ENCODE data around the gene SKIC2.
A peak's percentile ranks its signal among the peaks of the same experiment; 100 is the strongest.
"Not testable (repeated sequence)": the region's sequence is repeated elsewhere in the genome, so short reads cannot be mapped to it uniquely, and the experiment has no call there.

Gene SKIC2

GRCh38 chr6:31920811-31921210, 38.2 kb upstream of the SKIC2 start:
- no peak for TF ChIP-seq CTCF (IDR thresholded peaks at IDR 0.05; ENCODE audit: low read depth, low read length)
- no peak for DNase-seq (ENCODE audit: extremely low read depth, low read depth)

- TF ChIP-seq CTCF (IDR thresholded peaks at IDR 0.05; ENCODE audit: low read depth, low read length) = peak; percentile 4
- no peak for DNase-seq (ENCODE audit: extremely low read depth, low read depth)
These were observed 36.0 kb upstream of the SKIC2 start for GRCh38 chr6:31922942-31923341.

DNA sequence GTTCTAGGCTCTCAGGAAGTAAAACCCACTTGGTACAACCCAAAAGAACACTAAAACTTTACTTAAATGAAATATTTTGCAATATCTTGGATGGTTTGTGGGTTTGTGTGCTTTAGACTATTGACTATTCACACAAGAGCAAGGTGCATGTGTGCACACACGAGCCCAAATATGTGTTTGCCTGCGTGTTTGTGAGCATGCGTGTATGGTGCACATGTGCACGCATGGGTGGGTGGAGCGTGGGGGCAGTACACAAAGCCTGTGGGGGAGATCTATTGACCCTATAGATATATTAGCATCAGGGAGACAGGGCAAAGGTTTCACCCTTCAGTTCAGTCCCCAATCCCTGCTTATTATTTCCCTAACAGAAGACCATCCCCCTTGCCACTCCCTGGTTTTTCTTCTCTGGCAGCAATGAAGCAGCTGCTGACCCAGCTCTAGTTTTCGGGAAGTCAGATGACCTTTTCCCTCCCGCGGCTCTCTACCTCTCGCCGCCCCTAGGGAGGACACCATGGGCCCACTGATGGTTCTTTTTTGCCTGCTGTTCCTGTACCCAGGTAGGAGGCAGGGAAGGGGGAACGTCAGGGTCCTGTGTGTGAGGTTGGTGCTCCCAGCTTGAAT, 31.6 kb upstream of the SKIC2 start, which contains the start of gene C2:
TSS of gene C2 (plus strand) at position 476 of the 621 bp plus-strand sequence. CDS start at position 512, 36 bp downstream.
- DNase-seq (ENCODE audit: extremely low read depth, low read depth) = no peak
- TF ChIP-seq CTCF (IDR thresholded peaks at IDR 0.05; ENCODE audit: low read depth, low read length) = no peak

- DNase-seq (ENCODE audit: extremely low read depth, low read depth) = no peak
- no peak for TF ChIP-seq CTCF (IDR thresholded peaks at IDR 0.05; ENCODE audit: low read depth, low read length)
These were observed 30.9 kb upstream of the SKIC2 start for GRCh38 chr6:31927863-31928671.

- no peak for TF ChIP-seq CTCF (IDR thresholded peaks at IDR 0.05; ENCODE audit: low read depth, low read length)
- no peak for DNase-seq (ENCODE audit: extremely low read depth, low read depth)
These were observed 30.4 kb upstream of the SKIC2 start for GRCh38 chr6:31928672-31928939.

GRCh38 chr6:31930962-31931361, 28.0 kb upstream of the SKIC2 start:
- no peak for DNase-seq (ENCODE audit: extremely low read depth, low read depth)
- no peak for TF ChIP-seq CTCF (IDR thresholded peaks at IDR 0.05; ENCODE audit: low read depth, low read length)

DNA sequence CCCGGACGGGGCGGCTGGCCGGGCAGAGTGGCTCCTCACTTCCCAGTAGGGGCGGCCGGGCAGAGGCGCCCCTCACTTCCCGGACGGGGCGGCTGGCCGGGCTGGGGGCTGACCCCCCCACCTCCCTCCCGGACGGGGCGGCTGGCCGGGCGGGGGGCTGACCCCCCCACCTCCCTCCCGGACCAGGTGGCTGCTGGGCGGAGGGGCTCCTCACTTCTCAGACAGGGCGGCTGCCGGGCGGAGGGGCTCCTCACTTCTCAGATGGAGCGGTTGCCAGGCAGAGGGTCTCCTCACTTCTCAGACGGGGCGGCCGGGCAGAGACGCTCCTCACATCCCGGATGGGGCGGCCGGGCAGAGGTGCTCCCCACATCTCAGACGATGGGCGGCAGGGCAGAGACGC, 26.8 kb upstream of the SKIC2 start:
- not testable (repeated sequence) for DNase-seq (ENCODE audit: extremely low read depth, low read depth)

DNA sequence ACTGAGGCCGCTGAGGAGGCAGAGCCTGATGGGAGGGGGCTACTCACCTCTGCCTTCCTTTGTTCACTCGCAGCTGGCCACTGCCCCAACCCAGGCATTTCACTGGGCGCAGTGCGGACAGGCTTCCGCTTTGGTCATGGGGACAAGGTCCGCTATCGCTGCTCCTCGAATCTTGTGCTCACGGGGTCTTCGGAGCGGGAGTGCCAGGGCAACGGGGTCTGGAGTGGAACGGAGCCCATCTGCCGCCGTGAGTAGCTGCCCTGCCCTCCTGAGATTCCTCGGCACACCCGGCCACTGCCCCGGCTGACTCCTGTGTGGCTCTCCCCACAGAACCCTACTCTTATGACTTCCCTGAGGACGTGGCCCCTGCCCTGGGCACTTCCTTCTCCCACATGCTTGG, 25.4 kb upstream of the SKIC2 start:
- TF ChIP-seq CTCF (IDR thresholded peaks at IDR 0.05; ENCODE audit: low read depth, low read length) = no peak
- no peak for DNase-seq (ENCODE audit: extremely low read depth, low read depth)
